ENCODE data around the gene PARP12. TPM values are rescaled to one million over a fixed set of nuclear protein-coding genes. Genes with fewer than 3 reads are reported as not detected.

Gene PARP12
- total RNA-seq, 4 donors from 2014 or later: 22.7 to 81.0 (median 27.0) TPM

GRCh38 chr7:140055833-140056232 lies 6.9 kb downstream of the PARP12 start:
- Histone ChIP-seq H3K4me1 (peaks cover 22% of the 10 kb centered on the region), H3K9me3 (no peaks in the 10 kb centered on the region), H3K27ac (no peak overlapping the region), H3K27me3 (no peaks in the 10 kb centered on the region), H3K4me3 (no peak overlapping the region), H3K36me3 (peaks cover 11% of the 10 kb centered on the region)
- DNase-seq (ENCODE audit: low spot score in 2 of 2): no peak
- TF ChIP-seq POLR2AphosphoS5 (IDR thresholded peaks at IDR 0.05): no peak
- TF ChIP-seq CTCF (IDR thresholded peaks at IDR 0.05): no peak
- no peak for TF ChIP-seq POLR2A (IDR thresholded peaks at IDR 0.05)
- no peak for TF ChIP-seq EP300 (IDR thresholded peaks at IDR 0.05)
- 88% methylated on average over 2 of the region's 2 CpGs for WGBS

DNA sequence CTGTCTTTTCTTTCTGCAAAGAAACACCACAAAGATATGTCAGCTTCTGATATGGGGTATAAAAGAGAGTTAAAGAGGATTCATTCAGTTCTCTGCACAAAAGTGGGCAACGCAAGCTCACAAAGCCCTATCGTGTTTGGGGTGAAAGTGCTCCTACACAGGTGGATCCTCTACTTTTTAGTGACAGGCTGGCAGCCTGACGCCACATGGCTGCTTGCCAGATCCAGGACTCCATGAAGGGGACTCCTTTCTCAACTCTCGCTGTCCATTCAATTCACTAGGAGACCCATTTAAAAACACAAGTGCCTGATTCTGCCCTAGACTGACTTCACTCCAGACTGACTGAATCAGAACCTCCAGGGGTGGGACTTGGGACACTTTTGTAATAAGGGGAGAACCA lies 8.0 kb downstream of the PARP12 start:
- H3K36me3 ChIP-seq: peaks cover 11% of the 10 kb centered on the region
- H3K4me3 ChIP-seq: no peak overlapping the region
- TF ChIP-seq CTCF (IDR thresholded peaks at IDR 0.05): no peak
- H3K27ac ChIP-seq: no peak overlapping the region
- H3K4me1 ChIP-seq: peaks cover 12% of the 10 kb centered on the region
- no peak for DNase-seq (ENCODE audit: low spot score in 2 of 2)
- 91% methylated on average over 4 of the region's 4 CpGs for WGBS
- no peaks in the 10 kb centered on the region for H3K9me3 ChIP-seq
- H3K27me3 ChIP-seq: no peaks in the 10 kb centered on the region

DNA sequence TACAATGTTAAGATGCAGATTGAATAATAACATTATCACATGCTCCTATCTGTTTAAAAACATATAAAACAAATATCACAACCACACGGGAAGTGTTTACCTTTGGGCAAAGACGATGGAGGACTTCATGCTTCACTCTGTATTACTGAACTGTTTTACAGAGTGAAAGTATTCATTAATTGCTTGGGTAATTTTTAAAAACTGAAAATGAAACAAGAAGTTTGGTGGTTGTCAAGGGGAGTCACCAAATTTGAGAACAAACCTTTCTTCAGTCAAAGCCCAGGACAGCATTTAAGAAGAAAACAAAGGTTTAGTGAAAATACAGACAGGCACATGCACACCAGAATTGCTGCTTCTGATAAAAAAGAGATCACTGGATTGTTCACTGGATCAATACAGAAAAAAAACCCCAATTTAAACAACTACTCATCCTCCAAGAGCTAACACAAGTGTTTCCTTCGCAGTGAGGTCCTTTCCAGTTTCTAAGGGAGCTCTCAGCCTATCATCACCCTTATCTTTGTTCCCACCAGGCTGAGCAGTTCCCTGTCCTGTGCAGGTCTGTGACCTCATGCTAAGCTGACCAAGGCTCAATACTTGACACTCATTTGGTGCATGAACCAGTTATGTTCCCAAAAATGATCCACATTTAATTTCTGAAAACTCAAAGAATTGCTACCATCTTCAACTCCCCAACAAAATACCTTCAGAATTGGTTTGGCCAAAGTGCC lies 8.8 kb downstream of the PARP12 start:
- TF ChIP-seq POLR2AphosphoS5 (IDR thresholded peaks at IDR 0.05) (no peak), CTCF (IDR thresholded peaks at IDR 0.05) (no peak), POLR2A (IDR thresholded peaks at IDR 0.05) (no peak), EP300 (IDR thresholded peaks at IDR 0.05) (no peak)
- no peak overlapping the region for H3K27ac ChIP-seq
- 94% methylated on average over 3 of the region's 3 CpGs for WGBS

GRCh38 chr7:140051820-140052219 lies 10.9 kb downstream of the PARP12 start:
- TF ChIP-seq POLR2AphosphoS5 (IDR thresholded peaks at IDR 0.05) (no peak), POLR2A (IDR thresholded peaks at IDR 0.05) (no peak), CTCF (IDR thresholded peaks at IDR 0.05) (no peak), EP300 (IDR thresholded peaks at IDR 0.05) (no peak)
- H3K27ac ChIP-seq: no peak overlapping the region
- no peaks in the 10 kb centered on the region for H3K27me3 ChIP-seq
- no peaks in the 10 kb centered on the region for H3K4me1 ChIP-seq
- H3K4me3 ChIP-seq: no peak overlapping the region
- DNase-seq (ENCODE audit: low spot score in 2 of 2): no peak
- H3K36me3 ChIP-seq: peaks cover 11% of the 10 kb centered on the region
- no peaks in the 10 kb centered on the region for H3K9me3 ChIP-seq

More for the DNA sequence above, 8.8 kb downstream of the PARP12 start:
- Histone ChIP-seq H3K27me3 (no peaks in the 10 kb centered on the region), H3K9me3 (no peaks in the 10 kb centered on the region), H3K4me3 (no peak overlapping the region), H3K4me1 (peaks cover 4% of the 10 kb centered on the region), H3K36me3 (peaks cover 11% of the 10 kb centered on the region)
- DNase-seq (ENCODE audit: low spot score in 2 of 2): no peak

DNA sequence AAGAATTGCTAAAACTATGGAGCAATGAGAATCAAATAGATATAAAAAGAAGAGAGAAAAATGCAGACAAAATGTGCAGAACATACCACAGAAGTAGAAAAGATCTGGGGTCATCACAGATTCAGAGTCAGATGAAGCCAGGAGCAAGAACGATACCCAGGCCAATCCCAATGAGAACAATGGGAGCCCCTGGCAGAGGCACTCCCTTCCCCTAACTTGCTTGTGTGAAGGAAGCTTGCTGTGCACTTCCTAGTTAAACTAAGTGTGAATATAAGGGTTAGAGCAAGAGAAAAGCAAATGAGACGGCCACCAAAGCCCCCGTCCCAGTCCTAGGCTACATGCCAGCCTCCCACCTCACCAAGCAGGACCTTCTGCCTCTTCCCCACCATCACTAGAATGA lies 12.7 kb downstream of the PARP12 start:
- no peaks in the 10 kb centered on the region for H3K27me3 ChIP-seq
- H3K9me3 ChIP-seq: no peaks in the 10 kb centered on the region
- no peaks in the 10 kb centered on the region for H3K4me1 ChIP-seq
- no peak overlapping the region for H3K27ac ChIP-seq
- DNase-seq (ENCODE audit: low spot score in 2 of 2): no peak
- H3K36me3 ChIP-seq: peaks cover 13% of the 10 kb centered on the region
- no peak overlapping the region for H3K4me3 ChIP-seq
- 83% methylated on average over 3 of the region's 3 CpGs for WGBS
- TF ChIP-seq EP300 (IDR thresholded peaks at IDR 0.05) (no peak), POLR2AphosphoS5 (IDR thresholded peaks at IDR 0.05) (no peak), POLR2A (IDR thresholded peaks at IDR 0.05) (no peak), CTCF (IDR thresholded peaks at IDR 0.05) (no peak)
